ENCODE data around the gene TMA7B.

TMA7B gene

DNA sequence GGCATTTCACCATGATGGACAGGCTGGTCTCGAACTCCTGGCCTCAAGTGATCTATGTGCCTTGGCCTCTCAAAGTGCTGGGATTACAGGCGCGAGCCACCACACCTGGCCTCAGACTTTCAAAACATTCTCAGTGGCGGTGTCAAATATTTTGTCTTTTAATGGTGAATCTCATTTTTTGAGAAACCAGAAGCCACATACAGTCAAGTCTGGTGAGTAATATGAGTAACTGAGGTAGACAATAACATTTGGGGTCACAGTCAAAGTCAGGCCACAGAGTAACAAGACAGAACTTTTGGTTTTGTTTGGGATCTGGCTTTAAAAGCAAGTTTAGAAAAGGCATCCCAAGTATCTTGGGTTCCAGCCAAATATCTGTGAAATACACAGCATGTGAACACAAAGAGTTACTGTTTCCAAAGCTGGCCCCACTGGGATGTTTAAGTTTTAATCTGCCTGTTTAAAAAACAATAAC is 5.6 kb upstream of the TMA7B start:
- no peak for DNase-seq

DNA sequence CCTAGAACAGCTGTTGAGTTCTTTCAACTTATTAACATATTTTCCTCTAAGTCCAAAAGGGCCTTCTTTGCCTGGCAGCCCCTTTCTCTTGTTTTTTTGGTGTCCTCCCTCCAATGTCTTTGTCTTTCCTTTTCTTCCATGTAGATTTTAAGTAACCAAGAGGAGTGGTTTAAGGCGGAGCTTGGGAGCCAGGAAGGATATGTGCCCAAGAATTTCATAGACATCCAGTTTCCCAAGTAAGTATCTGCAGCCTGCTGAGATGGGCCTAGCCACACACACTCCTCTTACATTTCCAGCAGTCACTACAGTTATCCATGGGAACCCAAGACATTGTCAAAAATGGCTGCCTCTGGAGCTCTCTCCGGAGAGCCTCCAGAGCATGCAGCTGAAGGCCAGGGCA is 4.5 kb upstream of the TMA7B start:
- no peak for DNase-seq

DNA sequence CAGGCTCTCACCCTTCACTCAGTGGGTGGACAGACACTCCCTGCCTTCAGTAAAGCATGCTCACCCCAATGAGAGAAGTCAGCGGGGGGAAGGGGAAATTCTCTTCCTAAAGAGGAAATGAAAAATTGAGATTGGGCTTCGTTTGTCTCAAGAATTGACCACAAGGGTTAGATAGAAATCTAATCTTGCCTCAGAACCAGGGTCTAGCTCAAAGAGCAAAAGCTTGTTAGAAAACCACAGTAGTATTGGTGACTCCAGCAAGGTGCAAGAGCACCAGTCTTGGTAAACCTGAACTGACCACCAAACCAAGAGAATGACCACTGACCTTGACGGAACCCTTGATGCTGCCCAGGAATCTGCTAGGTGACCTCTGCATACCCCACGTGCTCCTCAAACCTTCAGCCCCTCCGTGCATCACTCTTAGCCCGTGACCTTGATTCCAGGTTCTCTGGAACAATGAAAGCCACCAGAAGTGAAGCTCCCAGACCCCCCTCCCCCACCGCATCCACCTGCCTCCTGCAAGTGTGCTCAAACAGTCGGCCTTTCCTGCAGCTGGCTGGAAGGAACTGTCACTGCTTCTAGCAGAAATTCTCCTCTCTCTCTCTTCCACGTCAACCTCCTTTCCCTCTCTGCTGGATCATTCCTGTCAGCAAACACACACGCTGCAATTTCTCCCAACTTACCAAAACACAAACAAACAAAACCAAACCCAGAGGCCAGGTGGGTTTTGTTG is 3.1 kb upstream of the TMA7B start:
- DNase-seq = no peak

DNA sequence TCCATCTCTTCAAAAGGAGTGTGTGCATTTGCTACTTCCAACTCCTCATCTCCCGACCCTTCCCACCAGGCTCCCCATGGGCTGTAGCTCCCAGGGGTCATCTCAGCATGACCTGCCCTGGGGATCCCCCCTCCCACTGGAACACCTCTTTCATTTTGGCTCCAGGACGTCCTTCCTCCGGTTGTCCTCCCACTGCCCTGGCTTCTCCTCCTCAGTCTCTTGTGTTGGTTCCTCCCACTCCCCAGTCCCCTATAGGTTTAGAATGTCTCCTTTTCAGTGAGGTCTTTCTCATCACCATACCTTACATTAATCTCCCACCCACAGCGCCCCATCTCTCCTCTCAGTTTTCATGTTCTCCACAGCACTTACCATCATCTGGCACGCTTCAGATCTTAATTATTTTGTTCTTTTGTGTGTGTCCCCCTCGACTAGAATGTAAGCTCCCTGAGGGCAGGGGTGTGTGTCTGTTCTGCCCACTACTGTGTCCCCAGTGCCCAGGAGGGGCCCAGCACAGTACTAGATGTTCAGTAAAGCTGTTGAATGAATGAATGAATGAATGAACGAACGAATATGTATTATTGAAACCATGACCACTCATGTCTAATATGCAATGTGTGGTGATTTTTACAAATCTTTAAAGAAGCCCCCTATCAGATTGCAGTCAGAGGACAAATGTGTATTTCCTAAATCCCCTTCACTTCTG is 2.0 kb upstream of the TMA7B start:
- DNase-seq = no peak

DNA sequence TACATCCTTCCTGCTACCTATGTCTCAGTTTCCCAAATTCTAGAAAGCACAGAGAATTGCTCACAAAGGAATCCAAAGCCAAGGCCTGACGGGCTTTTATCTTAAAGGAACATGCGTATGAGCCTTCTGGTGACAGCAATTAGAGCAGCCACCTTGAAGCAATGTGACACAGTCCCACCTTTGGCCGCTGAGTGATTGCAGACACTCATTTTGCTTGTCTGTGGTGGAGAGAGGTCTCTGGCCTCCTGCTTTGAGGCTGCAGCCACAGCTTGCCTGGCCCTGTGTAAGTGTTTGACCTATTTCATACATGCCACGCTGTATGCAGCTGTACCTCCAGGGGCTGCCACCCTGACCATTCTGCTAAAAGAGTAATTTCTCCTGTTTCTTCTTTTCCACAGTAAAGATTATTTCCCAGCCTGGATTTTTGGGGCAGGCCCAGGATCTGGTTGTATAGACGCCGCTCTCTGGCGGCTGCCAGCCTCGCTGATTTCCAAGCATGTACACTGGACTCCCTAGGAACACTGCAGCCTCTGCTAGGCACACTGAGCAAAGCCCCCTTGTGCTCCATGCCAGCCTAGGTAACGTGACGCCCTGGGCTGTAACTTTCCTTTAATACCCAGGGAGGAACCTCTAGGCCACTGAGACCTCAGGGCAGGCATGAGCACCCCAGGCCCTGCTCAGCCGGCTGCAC is 1.1 kb upstream of the TMA7B start:
- no peak for DNase-seq

DNA sequence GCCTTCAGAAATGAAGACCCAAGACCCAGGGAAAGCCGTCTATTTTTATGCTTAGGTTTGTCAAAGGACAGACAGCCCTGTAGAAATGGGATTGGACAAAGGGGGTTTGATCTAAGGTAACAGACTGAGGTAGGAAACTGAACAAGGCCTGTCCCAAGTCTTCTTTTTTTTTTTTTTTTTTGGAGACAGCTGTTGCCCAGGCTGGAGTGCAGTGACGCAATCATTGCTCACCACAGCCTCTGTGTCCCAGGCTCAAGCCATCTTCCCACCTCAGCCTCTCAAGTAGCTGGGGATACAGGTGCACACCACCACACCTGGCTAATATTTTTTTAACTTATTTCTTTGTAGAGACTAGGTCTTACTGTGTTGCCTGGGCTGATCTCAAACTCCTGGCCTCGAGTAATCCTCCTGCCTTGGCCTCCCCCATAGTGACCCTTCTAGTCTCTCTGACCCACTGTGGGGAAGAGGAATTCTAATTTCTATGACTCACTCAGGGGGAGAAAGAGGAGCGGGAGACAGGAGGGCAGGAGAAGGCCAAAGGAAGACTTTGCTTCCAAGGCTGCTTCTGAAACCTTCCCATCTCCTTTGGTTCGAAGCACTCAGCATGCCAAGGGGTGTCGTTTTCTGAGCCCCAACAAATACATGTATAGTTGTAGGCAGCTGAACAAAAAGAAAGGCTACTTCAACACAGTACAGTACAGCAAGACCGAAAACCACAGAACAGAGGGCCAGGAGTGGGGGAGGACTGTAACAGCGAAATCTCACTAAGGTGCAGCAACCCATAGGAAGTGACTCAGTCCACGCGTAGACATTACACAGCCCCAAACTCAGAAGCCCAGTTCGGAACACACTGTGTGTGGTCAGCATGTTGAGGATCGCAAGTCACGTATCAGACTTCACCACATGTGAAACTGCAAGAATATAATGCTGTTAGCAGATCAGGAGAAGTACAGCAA is 872 bp downstream of the TMA7B start:
- DNase-seq = peak; percentile 62

DNA sequence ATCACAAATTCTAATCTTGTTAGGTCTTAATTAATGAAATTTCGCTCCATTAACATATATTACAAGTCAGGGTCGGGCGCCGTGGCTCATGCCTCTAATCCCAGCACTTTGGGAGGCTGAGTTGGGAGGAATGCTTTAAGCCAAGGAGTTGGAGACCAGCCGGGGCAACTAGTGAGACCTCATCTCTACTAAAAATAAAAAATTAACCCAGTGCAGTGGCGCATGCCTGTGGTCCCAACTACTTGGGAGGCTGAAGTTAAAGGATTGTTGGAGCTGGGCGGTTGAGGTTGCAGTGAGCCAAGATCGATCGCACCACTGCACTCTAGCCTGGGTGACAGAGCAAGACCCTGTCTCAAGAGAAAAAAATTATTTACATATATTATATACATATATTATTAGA is 1.9 kb downstream of the TMA7B start:
- DNase-seq = no peak

DNA sequence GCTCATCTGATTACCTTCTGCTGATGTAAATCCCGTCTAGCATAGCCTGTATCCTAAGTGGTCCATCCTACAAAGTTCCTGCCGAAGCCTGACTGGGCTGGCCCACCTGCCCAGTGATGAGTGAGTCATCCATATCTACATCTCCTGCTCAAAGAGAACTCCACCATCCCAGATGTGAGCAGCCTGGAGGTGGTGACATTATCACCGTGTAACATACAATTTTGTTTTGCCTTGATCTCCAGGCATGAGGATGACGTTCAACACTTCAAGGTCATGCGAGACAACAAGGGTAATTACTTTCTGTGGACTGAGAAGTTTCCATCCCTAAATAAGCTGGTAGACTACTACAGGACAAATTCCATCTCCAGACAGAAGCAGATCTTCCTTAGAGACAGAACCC is 5.6 kb downstream of the TMA7B start:
- no peak for DNase-seq

DNA sequence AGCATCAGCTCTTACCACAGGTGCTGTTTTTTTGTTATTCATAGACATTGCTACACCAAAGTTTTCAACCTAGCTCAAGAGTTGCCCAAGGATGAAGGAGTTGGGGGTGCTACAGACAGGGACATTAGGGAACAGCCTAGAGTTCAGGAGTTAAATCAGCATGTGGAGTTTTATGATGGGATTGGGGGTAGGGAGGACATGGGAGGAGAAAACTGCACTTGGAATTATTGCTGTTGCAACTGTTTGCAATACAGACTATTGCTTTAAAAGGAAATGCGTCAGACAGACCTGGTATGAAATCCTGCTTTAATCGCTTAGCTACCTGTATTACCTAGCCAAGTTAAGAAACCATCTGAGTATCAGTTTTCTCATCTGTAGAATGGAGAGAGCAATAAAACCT is 6.3 kb downstream of the TMA7B start:
- no peak for DNase-seq

DNA sequence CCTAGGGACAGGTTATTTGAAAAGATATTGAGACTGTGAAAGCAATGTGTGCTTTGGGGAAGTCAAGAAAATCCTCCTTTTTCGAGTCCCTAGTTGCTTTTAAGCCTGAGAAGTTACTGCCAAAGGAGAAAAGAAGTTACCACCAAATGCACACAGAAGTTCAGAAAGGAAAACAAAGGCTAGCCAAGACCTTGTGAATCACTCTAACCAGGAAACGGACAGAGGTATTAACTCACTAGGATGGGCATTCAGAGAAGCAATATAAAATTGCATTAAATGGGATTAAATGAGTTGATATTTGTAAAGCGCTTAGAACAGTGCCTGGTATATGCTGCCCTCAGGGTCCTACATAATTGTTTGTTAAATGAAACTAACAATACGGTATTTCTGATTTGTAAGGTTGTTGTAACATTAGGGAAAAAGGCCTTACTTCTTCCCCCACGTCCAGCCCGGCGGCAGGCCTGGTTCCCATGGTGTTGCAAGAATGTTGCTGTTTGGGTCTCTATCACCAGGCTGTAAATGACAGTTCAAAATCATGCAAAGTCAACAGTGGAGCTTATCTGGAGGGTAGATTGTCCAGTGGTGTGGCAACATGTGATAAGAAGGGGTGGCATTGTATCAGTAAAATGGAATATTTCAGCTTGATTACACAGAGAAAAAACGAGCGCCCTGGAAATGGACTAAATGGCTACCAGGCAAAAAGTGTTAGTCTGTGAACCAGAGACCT is 7.1 kb downstream of the TMA7B start:
- DNase-seq = no peak

DNA sequence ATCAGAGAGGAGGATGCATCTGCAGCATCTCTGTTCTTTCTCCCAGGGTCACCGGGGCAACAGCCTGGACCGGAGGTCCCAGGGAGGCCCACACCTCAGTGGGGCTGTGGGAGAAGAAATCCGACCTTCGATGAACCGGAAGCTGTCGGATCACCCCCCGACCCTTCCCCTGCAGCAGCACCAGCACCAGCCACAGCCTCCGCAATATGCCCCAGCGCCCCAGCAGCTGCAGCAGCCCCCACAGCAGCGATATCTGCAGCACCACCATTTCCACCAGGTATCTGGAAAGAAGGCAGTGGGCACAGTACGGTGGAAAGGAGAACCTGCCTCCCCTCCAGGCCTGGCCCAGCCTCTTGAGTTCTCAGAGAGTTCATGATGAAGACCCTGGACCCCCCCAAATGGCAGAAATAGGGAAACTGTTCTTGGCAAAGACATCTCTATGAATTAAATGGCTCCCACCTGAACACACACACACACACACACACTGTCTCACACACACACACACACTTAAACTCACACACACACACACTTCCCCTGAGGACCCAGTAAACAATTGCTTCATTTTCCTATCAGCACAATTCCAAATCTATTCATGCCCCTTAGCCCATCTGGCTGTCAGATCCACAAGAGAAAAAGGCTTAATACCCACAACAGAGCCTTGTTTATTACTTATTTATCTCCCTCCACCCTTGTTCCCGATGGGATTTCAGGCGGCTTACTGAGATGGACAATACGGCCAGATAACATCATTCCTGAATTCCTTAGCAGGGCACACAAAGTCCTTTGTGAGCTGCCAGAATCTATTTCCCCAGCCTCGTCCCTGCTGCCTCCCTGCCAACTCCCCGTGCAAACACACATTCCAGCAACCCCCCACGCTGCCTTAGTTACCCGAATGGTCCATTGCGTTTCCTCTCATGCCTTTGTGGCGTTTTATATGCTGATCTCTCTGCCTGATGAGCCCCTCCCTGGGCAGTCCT is 8.1 kb downstream of the TMA7B start:
- DNase-seq = no peak

DNA sequence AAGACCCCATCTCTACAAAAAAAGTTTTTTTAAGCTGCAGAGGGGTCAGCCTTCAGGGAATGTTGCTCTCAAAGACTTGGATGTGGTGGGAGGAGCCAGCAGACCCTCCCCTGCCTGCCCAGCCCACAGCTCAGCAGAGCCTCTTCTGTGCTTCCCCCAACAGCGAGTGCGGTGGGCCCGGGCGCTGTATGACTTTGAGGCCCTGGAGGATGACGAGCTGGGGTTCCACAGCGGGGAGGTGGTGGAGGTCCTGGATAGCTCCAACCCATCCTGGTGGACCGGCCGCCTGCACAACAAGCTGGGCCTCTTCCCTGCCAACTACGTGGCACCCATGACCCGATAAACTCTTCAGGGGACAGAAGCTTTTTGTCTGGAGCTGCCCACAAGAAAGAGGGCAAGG is 10.5 kb downstream of the TMA7B start:
- DNase-seq = no peak

DNA sequence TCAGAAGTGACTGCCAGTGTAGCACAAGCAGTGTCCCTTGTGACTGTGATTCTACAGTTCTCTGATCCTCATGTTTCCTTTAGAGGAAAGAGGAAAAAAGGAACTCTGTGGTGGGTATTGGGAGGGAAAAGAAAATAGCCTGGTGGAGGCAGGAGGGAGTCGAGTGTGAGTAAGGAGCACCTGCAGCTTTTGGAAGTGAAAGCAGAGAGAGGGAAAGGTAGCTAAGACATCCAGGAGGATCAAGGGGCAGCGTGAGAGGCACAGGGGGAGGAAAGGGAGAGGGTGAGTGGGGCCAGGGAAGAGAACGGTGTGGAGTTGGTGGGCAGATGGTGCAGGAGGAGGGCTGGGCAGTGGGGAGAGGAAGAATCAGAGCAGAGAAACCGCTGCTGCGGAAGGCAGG is 12.4 kb downstream of the TMA7B start:
- DNase-seq = no peak

DNA sequence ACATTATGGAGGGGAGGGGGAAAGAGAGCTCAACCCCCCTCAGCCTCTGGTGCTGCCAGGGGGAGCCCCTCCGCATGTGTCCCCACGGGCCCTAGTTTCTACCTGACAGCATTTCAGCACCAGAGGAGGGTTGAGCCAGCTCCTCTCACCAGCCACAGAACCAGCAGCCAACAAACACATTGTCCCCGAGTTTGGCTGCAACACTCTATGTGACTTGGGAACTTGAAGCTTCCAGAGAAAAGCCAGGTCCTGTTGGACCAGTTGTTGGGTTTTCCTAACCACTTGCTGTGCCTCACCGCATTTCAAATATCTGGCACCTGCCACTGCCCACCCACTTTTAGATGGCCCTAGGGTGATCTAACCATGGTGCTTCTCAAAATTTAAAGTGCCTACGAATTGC is 13.5 kb downstream of the TMA7B start:
- no peak for DNase-seq

DNA sequence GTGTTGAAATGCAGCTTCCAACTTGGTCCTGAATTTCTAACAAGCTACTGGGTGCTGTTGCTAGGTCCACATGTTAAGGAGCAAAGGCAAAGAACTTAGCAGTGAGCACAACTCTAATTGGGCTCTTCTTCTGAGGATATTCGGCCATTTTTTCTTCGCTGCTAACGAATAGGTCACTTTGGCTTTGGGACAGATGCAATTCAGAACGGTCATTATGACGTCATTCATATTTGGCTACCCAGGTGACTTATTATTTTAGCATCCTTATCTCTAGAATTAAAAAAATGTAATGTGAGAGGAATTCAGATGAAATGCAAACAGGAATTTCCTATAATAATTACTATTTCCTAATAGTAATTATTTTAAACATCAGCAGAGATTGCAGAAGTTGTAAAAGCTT is 13.9 kb downstream of the TMA7B start:
- DNase-seq = no peak

DNA sequence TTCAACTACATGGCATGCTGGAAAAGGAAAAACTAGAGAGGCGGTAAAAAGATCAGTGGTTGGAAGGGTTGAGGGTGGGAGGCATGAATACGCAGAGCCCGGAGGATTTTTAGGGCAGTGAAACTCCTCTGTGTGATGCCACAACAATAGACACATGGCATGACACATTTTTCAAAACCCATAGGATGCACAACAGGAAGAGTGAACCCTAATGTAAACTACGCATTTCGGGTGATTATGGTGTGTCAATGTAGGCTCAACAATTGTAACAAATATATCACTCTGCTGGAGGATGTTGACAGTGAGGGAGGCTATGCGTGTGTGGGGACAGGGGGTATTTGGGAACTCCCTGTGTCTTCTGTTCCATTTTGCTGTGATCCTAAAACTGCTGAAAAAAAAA is 18.9 kb downstream of the TMA7B start:
- DNase-seq = no peak

DNA sequence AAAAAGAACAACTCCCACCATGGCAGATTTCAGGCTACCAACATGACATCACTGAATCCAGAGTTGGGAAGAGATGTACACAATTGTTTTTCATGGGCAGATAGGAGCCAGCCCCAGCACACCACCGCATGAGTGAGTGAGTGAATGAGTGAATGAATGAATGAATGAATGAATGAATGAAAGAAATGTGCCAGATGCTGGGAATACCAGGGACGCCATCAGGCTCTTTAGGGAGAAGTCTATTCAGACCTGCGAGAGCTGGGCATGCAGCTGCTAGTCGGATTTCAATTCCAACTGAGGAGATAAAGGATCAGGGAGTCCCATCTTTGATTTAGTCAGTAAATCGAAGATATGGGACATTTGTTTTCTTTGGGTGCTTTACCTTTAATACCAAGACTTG is 19.3 kb downstream of the TMA7B start:
- no peak for DNase-seq

DNA sequence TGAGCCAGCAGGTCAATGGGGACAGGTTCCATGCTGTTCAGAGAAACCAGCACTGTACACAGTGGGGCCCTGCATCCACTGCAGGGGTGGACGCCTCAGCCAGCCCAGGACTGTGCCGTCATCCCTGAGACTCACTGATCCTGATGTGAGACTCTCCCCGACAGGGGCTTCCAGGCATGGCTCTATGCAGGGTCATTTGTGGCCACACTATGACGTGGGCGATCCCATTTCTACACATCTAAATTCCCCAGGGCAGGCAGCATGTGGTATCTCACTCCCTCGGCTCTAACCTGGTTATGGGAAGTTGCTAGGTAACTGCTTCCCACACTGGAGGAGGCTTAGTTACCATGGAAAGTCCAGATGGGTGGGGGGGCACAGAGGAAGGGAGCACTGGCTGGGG is 20.4 kb downstream of the TMA7B start:
- DNase-seq = no peak

DNA sequence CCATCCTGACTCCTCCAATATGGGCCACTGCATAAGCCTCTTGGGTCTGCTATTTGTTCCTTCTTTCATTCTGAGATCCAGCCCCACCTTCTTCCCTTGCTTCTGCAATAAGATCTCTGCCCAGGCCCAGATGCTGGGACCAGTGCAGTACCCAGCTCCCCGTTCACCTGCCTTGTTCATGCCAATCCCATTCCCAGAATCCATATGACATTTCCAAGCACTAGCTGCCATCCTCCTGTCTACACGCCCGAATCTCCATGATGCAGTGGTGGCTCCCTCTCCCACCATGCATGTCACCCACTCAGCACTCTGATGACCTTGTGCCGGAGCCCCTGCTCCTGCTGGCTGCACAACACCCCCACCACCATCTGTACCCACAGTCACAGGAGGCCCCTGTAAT is 23.1 kb downstream of the TMA7B start:
- DNase-seq = no peak

DNA sequence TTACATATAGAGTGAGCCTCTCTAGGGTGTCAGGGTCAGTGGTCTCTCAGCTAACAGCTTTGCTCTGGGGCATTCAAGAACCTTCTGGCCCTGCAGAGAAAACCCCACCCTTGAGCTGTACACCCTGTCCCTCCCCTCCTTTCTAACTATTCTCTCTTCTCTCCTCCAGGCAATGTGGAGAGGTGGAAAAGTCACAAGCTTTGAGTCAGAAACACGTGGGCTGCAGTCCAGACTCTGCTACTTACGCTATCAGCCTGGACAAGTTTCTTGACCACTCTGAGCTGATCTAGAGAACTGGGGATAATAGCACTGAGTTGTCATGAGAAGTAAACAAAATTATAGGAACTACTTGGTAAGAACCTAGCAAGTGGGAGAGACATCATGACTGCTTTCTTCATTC is 23.8 kb downstream of the TMA7B start:
- no peak for DNase-seq

DNA sequence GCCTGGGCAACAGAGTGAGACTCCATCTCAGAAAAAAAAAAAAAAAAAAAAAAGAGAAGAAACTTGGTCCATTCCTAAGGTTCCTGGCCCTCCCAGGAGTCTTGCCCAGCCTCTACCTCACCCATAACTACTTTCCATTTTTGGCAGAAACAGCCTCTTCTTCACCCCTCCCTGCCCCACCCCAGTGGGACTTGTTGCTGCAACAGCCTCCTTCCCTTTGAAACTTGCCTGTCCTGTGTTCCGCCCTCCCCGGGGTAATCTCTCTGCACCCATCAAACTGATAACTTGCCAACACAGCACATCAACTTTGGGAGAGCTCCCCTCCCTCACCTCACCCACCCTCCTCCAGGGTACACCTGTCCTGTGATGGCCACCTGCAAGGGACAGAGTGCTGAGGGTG is 24.5 kb downstream of the TMA7B start:
- no peak for DNase-seq

All from activated CD8-positive, alpha-beta memory T cell treated with anti-CD3 and anti-CD28 coated beads, Interleukin-2, amount 50 U/mL, for 4 hours (primary cell).